ENCODE data around the gene PPA1.

Gene PPA1

GRCh38 chr10:70269741-70270140 is 36.5 kb upstream of the PPA1 start:
- Histone ChIP-seq H3K9me3 (ENCODE audit: control insufficient read depth, low read length) (no peaks in the 10 kb centered on the region), H3K4me3 (ENCODE audit: low read depth, low read length) (no peak overlapping the region), H3K27me3 (ENCODE audit: control insufficient read depth, insufficient read depth, low read length) (no peaks in the 10 kb centered on the region), H3K9ac (no peak overlapping the region), H3K4me2 (ENCODE audit: low read length) (no peak overlapping the region), H3K79me2 (no peaks in the 10 kb centered on the region), H3K27ac (no peak overlapping the region), H3K4me1 (no peaks in the 10 kb centered on the region), H2AFZ (no peak overlapping the region), H3K36me3 (ENCODE audit: control insufficient read depth, insufficient read depth, low read length) (no peaks in the 10 kb centered on the region)
- no peak for TF ChIP-seq CTCF (IDR thresholded peaks at IDR 0.05)

- no peak for TF ChIP-seq CTCF (IDR thresholded peaks at IDR 0.05)
- no peak overlapping the region for H2AFZ ChIP-seq
These were observed 35.1 kb upstream of the PPA1 start for GRCh38 chr10:70268376-70268775.

GRCh38 chr10:70267161-70267933 is 34.1 kb upstream of the PPA1 start:
- Histone ChIP-seq H3K27ac (no peak overlapping the region), H3K4me2 (ENCODE audit: low read length) (no peak overlapping the region), H3K27me3 (ENCODE audit: control insufficient read depth, insufficient read depth, low read length) (no peaks in the 10 kb centered on the region), H3K4me3 (ENCODE audit: low read depth, low read length) (no peak overlapping the region), H3K36me3 (ENCODE audit: control insufficient read depth, insufficient read depth, low read length) (no peaks in the 10 kb centered on the region), H3K9ac (no peak overlapping the region), H3K79me2 (no peaks in the 10 kb centered on the region), H2AFZ (no peak overlapping the region), H3K9me3 (ENCODE audit: control insufficient read depth, low read length) (no peaks in the 10 kb centered on the region), H3K4me1 (no peaks in the 10 kb centered on the region)
- TF ChIP-seq CTCF (IDR thresholded peaks at IDR 0.05), result no peak

More at GRCh38 chr10:70268376-70268775, 35.1 kb upstream of the PPA1 start:
- Histone ChIP-seq H3K27me3 (ENCODE audit: control insufficient read depth, insufficient read depth, low read length) (no peaks in the 10 kb centered on the region), H3K9me3 (ENCODE audit: control insufficient read depth, low read length) (no peaks in the 10 kb centered on the region), H3K79me2 (no peaks in the 10 kb centered on the region), H3K4me2 (ENCODE audit: low read length) (no peak overlapping the region), H3K36me3 (ENCODE audit: control insufficient read depth, insufficient read depth, low read length) (no peaks in the 10 kb centered on the region), H3K4me1 (no peaks in the 10 kb centered on the region), H3K27ac (no peak overlapping the region), H3K4me3 (ENCODE audit: low read depth, low read length) (no peak overlapping the region), H3K9ac (no peak overlapping the region)

GRCh38 chr10:70266701-70267100 is 33.5 kb upstream of the PPA1 start:
- Histone ChIP-seq H3K9me3 (ENCODE audit: control insufficient read depth, low read length) (no peaks in the 10 kb centered on the region), H3K36me3 (ENCODE audit: control insufficient read depth, insufficient read depth, low read length) (no peaks in the 10 kb centered on the region), H3K79me2 (no peaks in the 10 kb centered on the region), H3K4me1 (no peaks in the 10 kb centered on the region), H3K9ac (no peak overlapping the region), H3K27ac (no peak overlapping the region), H3K4me3 (ENCODE audit: low read depth, low read length) (no peak overlapping the region), H2AFZ (no peak overlapping the region), H3K27me3 (ENCODE audit: control insufficient read depth, insufficient read depth, low read length) (no peaks in the 10 kb centered on the region), H3K4me2 (ENCODE audit: low read length) (no peak overlapping the region)
- TF ChIP-seq CTCF (IDR thresholded peaks at IDR 0.05), result no peak

GRCh38 chr10:70266056-70266455 is 32.8 kb upstream of the PPA1 start:
- Histone ChIP-seq H3K9ac (no peak overlapping the region), H3K27me3 (ENCODE audit: control insufficient read depth, insufficient read depth, low read length) (no peaks in the 10 kb centered on the region), H3K79me2 (no peaks in the 10 kb centered on the region), H3K36me3 (ENCODE audit: control insufficient read depth, insufficient read depth, low read length) (no peaks in the 10 kb centered on the region), H3K4me1 (no peaks in the 10 kb centered on the region), H3K4me2 (ENCODE audit: low read length) (no peak overlapping the region), H3K9me3 (ENCODE audit: control insufficient read depth, low read length) (no peaks in the 10 kb centered on the region), H2AFZ (no peak overlapping the region), H3K4me3 (ENCODE audit: low read depth, low read length) (no peak overlapping the region), H3K27ac (no peak overlapping the region)
- no peak for TF ChIP-seq CTCF (IDR thresholded peaks at IDR 0.05)
